ENCODE data around the gene MYO1E. TPM values are rescaled to one million over a fixed set of nuclear protein-coding genes. Genes with fewer than 3 reads are reported as not detected.

MYO1E gene
- total RNA-seq, 6 experiments from 2014 or later, result 108 to 142 (median 115) TPM

- Mint-ChIP-seq H3K36me3 (ENCODE audit: low read depth) (peaks cover 9% of the 10 kb centered on the region), H3K4me1 (ENCODE audit: low read depth) (peaks cover 20% of the 10 kb centered on the region), H3K4me3 (no peak overlapping the region)
These were observed 120.5 kb downstream of the MYO1E start for GRCh38 chr15:59252137-59252536.

GRCh38 chr15:59251001-59251845, 121.4 kb downstream of the MYO1E start:
- DNase-seq, result no peak
- no peak overlapping the region for H3K4me3 Mint-ChIP-seq
- H3K9me3 Mint-ChIP-seq, result no peaks in the 10 kb centered on the region
- peaks cover 20% of the 10 kb centered on the region for H3K4me1 Mint-ChIP-seq (ENCODE audit: low read depth)
- H3K27ac Mint-ChIP-seq, result no peak overlapping the region
- no peak for TF ChIP-seq CTCF (IDR thresholded peaks at IDR 0.05)
- H3K36me3 Mint-ChIP-seq (ENCODE audit: low read depth), result peaks cover 7% of the 10 kb centered on the region
- H3K27me3 Mint-ChIP-seq (ENCODE audit: insufficient read depth), result no peaks in the 10 kb centered on the region

More at GRCh38 chr15:59252137-59252536, 120.5 kb downstream of the MYO1E start:
- Mint-ChIP-seq H3K27ac (no peak overlapping the region), H3K27me3 (ENCODE audit: insufficient read depth) (no peaks in the 10 kb centered on the region), H3K9me3 (no peaks in the 10 kb centered on the region)
- no peak for TF ChIP-seq CTCF (IDR thresholded peaks at IDR 0.05)
- no peak for DNase-seq

- peaks cover under 1% of the 10 kb centered on the region; the same call in 1 of the 2 replicates for H3K36me3 Mint-ChIP-seq (ENCODE audit: low read depth)
- no peak overlapping the region for H3K4me3 Mint-ChIP-seq
- no peak for DNase-seq
- H3K4me1 Mint-ChIP-seq (ENCODE audit: low read depth), result peaks cover 18% of the 10 kb centered on the region
- no peak for TF ChIP-seq CTCF (IDR thresholded peaks at IDR 0.05)
- H3K9me3 Mint-ChIP-seq, result no peaks in the 10 kb centered on the region
- no peaks in the 10 kb centered on the region for H3K27me3 Mint-ChIP-seq (ENCODE audit: insufficient read depth)
- H3K27ac Mint-ChIP-seq, result no peak overlapping the region
These were observed 122.4 kb downstream of the MYO1E start for GRCh38 chr15:59250249-59250648.

GRCh38 chr15:59249816-59250215, 122.9 kb downstream of the MYO1E start:
- Mint-ChIP-seq H3K36me3 (ENCODE audit: low read depth) (no peaks in the 10 kb centered on the region; the same call in 1 of the 2 replicates), H3K27me3 (ENCODE audit: insufficient read depth) (no peaks in the 10 kb centered on the region), H3K4me3 (no peak overlapping the region), H3K27ac (no peak overlapping the region), H3K9me3 (no peaks in the 10 kb centered on the region), H3K4me1 (ENCODE audit: low read depth) (peaks cover 20% of the 10 kb centered on the region)
- no peak for TF ChIP-seq CTCF (IDR thresholded peaks at IDR 0.05)
- DNase-seq, result no peak

GRCh38 chr15:59247364-59247763, 125.3 kb downstream of the MYO1E start:
- H3K27me3 Mint-ChIP-seq (ENCODE audit: insufficient read depth), result peaks cover 2% of the 10 kb centered on the region; the same call in 1 of the 2 replicates
- DNase-seq, result peak; percentile 62
- H3K36me3 Mint-ChIP-seq (ENCODE audit: low read depth), result peaks cover 21% of the 10 kb centered on the region
- no peak overlapping the region for H3K27ac Mint-ChIP-seq
- no peaks in the 10 kb centered on the region for H3K9me3 Mint-ChIP-seq
- H3K4me1 Mint-ChIP-seq (ENCODE audit: low read depth), result peaks cover 30% of the 10 kb centered on the region
- H3K4me3 Mint-ChIP-seq, result no peak overlapping the region
- TF ChIP-seq CTCF (IDR thresholded peaks at IDR 0.05), result peak; percentile 85
